Measurements from ENCODE around the gene PLXNB3.
"Not testable (repeated sequence)": the region's sequence is repeated elsewhere in the genome, so short reads cannot be mapped to it uniquely, and the experiment has no call there.

The PLXNB3 gene

DNA sequence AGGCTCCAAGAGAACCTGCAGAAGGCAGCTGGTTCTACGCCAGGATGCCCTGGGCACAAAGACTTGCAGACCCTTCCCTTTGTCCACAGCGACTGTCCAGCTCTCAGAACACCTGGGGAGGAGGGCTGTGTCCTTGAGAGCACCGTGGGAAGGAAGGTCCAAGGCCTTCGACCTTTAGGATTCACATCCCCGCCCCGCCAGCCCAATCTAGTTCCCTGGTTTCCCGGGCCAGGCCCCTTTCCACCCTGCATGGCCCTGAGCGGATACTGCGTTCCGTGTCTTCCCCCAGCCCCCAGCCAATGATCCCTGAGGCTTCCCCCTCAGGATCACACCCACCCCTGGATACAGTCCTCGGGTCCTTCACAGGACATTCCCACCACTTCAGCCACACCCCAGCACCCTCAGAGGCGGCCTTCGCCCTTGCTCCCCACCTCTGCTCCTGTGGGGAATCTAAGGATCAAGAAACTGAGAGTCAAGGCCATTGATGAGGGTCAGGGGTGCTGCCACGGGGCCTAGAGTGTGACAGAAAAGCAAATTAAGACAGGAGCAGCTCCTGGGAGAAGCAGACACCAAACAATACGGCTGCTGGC, 30.3 kb upstream of the PLXNB3 start:
- no peak for DNase-seq

DNA sequence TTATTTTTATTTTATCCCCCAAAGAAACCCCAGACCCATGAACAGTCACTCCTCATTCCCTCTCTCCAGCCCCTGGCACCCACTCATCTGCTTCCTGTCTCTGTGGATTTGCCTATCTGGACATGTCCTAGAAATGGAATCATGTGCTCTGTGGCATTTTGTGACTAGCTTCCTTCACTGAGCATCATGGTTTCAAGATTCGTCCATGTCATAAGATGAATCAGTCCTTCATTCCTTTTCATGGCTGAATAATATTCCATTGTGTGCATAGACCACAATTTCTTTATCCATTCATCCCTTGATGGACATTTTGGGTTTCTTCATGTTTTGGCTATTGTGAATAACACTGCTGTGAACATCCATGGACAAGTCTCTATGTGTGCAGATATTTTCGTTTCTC, 29.2 kb upstream of the PLXNB3 start:
- no peak for DNase-seq

DNA sequence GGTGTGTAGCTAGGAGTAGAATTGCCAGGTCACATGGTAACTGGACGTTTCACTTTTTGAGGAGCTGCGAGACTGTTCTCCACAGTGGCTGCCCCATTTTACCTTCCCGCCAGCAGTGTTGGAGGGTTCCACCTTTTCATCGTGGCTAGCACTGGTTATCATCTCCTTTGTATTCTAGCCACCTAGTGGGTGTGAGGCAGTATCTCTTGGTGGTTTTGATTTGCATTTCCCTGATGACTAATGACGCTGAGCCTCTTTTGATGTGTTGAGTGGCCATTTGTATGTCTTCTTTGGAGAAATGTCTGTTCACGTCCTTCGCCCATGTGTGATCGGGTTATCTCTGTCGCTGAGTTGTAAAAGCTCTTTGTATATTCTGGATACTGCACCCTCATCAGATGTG, 28.8 kb upstream of the PLXNB3 start:
- peak; percentile 28 for DNase-seq

DNA sequence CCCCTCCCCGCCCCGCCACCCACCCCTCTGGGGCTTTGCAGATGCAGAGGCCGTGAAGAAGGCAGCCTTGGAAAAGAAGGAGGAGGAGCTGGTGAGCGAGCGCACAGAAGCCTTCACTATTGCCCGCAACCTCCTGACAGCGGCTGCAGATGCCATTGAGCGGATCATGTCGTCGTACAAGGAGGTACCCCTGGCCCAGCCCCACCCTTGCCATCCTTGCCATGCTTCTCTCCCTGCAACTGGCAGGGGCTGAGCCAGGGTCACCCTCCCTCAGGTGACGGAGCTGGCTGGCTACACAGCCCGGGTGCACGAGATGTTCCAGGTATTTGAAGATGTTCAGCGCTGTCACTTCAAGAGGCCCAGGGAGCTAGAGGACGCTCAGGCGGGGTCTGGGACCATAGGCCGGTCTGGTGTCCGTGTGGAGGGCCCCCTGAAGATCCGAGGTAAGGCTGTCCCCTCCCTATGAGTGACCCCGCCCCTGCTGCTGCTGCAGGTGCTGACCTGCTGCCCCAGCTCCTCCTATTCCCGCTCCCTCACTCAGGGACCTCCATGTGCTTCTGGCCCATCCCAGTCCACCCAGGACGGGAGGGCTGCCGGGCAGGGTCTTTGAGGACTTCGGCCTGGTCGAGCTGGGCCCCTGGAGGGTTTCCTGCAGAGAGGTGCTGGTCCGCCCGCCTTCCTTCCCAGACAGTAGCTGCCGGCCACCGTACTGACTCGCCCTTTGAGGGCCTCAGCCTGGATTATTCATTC, 27.8 kb upstream of the PLXNB3 start:
- no peak for DNase-seq

DNA sequence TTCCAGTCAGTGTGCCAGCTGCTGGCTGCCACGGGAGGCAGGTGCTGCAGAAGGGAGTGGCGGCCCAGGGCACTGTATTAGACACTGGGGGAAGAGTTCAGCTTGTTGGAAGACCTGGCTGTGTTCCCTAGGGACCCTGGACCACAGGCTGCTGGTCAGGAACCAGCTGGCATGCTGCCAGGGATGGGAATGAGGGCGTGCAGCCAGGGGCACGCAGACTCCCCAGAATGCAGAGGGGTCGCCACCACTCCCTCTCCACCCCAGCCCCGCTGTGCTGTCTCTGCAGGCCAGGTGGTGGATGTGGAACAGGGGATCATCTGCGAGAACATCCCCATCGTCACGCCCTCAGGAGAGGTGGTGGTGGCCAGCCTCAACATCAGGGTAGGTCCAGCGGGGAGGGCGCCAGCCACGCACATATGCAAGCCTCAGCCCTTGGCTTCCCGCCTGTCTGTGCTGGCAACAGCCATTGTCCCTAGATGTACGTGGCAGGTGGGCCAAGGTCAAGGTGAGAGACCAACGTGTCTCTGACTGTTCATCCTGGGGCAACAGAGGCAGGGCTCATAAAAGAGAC, 27.1 kb upstream of the PLXNB3 start:
- no peak for DNase-seq

DNA sequence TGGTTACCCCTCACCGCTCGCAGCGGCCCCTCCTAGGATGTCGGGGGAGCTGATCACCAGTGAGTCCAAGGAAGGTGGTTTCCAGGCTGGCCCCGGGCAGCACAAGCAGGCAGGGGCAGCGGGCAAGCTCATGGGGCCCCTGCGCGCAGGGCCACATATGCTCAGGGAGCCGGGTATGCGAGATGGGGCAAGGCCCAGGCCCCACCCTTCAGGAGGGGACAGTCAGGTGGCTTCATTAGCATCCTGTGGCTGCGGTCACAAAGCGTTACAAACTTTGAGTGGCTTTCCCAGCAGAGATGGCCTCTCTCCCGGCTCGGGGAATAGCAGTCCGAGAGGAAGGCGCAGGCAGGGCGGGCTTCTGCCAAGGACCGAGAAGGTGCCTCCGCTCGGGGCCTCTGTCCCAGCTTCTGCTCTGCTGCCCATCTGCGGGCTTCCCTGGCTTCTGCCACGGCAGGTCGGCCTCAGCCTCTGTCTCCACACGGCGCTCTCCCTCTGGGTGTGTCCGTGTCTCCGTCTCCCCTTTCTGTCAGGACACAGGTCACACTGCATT, 25.9 kb upstream of the PLXNB3 start:
- no peak for DNase-seq

DNA sequence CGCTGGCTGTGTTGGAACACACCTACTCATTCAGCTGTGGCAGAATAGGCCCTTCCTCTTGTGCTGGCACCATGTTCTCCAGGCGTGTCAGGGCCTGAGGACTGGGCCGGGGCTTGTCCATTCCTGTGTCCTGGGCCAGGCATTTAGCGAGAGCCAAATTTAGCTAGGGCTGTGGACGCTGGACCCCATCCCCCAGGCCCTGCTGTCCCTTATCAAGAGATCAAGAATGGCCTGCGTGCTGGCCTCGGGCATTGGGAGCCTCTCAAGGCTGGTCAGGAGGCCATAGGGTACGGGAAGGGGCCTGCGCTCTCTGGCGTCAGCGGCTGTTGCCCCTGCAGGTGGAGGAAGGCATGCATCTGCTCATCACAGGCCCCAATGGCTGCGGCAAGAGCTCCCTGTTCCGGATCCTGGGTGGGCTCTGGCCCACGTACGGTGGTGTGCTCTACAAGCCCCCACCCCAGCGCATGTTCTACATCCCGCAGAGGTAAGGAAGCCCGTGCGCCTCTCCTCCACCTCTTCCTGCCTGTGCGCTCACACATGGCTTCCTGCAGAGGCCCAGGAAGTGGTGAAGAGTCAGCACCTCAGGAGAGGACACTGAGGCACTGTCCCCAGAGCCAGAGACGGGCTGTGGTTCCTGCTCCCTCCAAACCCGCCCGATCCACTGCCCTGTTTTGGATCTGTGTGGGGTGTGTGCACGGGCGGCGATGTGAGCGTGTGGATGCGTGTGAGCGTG, 24.1 kb upstream of the PLXNB3 start:
- DNase-seq = peak; percentile 34

DNA sequence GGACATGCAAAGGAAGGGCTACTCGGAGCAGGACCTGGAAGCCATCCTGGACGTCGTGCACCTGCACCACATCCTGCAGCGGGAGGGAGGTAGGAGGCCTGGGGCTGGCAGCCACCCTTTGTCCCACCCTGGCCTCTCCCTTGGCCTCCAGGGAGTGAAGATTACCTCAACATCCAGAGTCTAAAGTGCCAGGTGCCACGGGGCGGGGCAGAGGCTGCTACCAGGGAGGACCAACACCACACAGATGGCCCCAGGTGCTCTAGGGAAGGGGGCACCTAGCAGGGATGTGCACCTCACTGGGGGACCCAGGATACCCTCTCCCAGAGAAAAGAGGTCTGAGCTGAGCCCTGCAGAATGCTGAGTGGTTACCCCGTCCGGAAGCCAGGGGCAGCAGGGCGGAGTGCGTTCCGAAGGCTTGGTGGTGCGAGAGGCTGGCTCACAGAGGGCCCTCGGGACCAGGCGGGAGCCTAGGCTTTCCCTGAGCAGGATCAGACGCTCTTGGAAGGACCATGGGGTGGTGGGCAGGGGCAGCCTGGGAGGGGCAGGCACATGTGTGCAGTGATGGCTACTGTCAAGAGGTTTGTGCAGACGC, 23.3 kb upstream of the PLXNB3 start:
- no peak for DNase-seq

DNA sequence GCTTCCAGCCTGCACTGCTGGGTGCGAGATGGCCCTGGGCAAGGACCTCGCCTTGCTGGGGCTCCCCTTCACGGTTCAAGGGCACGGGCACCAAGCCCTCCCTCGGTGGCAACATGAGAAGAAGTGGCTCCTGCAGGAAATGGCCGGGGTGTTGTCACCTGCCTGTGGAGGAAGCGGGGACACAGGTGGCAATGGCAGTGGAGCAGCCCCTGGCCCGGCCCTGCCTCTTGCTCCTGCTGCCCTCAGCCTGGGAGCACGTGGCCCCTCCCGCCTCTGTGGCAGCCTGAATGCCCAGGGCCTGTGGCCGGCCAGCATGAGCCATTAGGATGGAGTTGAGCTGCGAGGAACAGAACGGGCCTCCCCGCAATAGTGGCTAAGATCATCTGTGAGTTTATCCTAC, 22.6 kb upstream of the PLXNB3 start:
- DNase-seq = no peak

DNA sequence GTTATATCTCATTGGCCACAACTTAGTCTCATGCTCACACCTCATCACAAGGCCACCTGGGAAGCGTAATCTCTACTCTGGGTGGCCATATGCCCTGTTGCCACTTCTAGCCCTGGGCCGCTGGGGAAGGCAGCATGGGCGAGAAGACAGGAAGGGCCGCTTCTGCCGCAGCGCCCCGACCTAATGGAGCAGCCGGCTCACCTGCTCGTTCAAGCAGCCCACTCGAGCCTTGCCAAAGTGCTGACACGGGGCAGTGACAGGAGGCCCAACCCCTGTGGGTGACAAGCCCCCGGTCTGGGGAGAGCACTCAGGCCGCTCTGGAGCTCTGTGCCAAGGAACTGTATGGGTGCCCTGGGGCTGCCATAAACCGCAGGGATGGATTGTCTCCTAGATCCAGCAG, 21.9 kb upstream of the PLXNB3 start:
- not testable (repeated sequence) for DNase-seq

DNA sequence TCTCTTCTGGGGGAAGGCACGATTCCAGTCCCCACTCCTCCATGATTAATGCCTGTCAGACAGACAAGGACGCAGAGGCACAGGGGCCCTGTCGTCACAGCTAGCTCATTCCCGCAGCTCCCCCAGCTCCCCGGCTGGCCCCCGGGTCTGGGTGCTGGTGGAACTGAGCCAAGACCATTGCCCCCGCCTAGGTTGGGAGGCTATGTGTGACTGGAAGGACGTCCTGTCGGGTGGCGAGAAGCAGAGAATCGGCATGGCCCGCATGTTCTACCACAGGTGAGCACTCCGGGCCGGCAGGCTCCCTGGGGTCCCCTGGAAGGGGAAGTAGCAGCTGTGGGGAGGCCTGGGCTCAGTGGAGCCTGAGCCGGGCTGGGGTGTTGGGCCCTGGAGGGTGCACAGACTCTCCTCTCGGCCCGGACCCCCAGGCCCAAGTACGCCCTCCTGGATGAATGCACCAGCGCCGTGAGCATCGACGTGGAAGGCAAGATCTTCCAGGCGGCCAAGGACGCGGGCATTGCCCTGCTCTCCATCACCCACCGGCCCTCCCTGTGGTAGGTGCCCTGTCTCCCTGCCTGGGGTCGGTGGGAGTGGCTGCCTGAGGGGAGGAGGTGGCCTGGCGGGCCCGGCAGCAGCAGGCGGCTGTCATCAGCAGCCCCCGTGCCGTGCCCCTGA, 21.1 kb upstream of the PLXNB3 start:
- not testable (repeated sequence) for DNase-seq

DNA sequence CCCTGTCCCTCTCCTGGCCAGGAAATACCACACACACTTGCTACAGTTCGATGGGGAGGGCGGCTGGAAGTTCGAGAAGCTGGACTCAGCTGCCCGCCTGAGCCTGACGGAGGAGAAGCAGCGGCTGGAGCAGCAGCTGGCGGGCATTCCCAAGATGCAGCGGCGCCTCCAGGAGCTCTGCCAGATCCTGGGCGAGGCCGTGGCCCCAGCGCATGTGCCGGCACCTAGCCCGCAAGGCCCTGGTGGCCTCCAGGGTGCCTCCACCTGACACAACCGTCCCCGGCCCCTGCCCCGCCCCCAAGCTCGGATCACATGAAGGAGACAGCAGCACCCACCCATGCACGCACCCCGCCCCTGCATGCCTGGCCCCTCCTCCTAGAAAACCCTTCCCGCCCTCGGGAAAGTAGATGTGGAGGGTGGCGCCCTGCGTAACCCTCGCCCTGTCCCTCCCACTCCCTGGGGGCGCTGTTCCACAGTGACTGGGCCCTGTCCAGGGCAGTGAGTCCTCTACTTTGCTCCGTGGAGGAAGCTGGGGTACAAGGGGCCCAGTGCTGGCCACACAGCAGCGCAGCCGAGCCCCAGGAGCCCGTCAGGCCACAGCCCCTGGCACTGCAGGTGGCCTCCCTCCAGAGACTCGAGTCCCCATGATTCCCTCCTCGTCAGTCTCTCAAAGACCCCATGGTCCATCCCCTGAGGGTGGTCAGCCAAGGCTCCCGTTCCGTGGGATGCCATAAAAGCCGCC, 20.4 kb upstream of the PLXNB3 start:
- DNase-seq = not testable (repeated sequence)

DNA sequence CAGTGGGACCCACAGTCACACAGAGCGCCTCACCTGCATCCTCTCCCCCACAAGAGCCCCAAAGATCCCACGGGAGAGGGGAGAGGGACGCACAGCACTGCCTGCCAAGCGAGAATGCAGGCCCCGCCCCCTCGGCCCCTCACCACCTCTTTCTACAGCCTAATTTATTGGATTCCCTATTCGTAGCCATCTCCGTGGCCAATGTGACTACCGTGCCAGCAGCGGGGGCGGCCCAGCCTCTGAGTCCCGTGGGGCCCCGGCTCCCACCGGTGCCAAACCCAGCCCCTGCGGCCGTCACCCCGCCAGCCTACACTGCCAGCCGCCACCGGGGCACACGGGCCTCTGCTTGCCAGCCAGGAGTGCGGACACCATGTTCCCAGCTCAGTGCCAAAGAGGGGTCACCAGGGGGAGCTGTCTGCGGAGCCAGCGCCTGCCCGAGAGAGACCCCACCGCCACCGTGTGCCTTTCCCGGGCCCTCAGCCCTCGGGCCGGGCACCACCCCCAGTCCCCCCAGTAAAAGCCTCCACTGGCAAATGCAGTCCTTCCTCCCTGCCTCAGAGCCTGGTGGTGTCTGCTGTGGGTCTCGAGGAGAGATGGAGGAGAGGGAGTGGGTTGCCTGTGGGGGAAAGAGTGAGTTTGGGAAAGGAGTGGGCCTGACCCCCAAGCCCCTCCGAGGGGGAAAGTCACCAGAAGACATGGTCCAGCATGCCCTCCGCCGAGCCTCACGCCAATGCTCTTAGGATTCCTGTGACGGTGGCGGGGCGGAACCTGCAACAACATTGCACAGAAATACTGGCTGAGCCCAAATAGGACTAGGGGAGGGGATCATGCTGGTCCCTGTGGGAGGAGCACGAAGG, 19.6 kb upstream of the PLXNB3 start:
- no peak for DNase-seq

DNA sequence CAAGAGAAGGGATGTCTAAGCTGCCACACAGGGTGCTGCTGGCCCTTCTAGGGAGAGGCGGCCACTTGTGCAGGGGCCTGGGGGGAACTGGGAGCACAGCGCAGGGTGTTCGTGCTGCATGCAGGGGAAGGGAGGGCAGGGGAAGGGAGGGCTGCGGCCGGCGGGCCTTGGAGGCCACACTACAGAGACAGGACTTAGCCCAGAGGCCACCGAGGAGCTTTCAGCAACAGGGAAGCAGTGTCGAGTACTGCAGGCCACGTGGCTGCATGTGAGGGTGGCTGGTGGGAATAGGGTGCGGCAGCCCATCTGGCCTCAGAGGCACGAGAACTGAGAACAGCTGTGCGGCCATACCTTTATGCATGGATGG, 19.0 kb upstream of the PLXNB3 start:
- not testable (repeated sequence) for DNase-seq

DNA sequence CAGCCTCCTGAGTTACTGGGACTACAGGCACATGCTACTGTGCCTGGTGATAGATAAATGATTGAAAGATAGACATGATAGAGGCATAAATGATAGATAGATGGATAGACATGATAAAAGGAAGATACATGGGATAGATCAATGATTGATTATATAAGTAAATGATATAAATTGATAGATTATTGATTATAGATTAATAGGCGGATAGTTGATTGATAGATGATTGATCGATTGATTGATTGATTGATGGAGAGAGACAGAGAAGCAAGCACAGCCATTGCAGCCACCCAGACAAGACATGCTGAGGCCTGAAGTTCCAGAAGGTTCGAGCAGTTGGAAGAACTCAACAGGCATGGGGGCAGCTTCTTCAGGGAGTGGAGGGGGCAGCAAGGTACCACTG, 17.7 kb upstream of the PLXNB3 start:
- DNase-seq = no peak

DNA sequence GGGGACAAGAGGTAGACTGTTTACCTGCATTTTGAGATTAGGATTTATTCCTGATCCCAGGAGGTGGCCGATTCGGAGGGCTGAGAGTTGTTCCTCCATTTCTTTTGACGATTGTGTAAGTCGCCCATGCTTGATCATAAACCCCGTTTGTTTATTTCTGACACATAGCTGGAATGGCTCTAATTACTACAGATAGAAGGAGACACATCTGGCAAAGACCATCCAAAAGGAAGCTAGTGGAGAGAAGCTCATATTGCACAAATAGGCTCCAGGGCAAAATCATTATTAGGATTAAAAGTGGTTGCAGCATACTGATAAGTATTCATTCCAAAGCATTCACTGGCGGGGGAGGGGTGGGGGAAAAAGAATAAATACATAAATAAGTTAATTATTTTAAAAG, 17.1 kb upstream of the PLXNB3 start:
- DNase-seq = not testable (repeated sequence)

DNA sequence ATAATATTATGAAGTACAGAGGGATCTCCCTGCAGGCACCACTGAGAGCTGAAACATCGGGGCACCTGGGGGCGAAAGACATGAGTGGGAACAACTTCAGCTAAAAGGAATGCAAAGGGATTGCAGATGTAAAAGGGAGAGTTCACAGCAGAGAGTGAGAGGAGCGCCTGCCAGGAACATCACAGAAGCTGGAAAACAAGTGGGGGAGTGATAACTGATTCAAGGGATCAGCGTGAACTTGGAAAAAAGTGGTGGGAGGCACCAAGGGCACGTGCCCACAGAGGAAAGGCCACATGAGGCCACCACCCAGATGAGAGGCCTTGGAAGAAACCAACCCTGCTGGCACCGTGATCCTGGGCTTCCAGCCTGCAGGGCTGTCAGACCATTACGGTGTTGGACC, 15.0 kb upstream of the PLXNB3 start:
- not testable (repeated sequence) for DNase-seq

DNA sequence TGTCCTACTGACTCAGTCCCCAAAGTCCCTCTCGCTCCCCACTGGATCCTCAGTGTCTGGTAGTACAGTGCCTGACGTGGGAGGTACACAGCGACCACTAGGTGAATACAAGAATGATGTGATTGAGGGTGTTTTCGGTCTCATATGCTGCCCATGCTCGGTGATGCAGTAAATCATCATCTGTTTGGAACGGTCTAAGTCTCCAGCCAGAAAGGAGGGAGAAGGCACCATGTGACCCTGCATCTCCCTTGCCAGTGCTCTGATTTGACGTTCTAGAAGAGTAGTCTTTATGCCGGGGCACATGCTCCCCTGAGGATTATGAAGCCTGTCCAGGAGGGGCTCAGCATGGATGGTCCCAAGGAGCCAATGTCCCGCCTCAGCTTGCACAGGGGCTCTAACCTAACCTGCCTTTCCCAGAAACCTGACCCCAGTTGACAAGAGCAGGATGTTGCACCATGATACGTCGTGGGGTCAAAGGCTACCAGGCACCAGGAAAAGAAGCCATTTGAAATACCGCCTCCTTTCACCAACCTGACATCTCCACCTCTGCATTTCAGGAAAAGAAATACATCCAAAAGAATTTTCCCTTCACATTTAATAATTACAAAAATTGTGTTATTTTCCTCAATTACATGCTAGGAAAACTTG, 13.8 kb upstream of the PLXNB3 start:
- no peak for DNase-seq

DNA sequence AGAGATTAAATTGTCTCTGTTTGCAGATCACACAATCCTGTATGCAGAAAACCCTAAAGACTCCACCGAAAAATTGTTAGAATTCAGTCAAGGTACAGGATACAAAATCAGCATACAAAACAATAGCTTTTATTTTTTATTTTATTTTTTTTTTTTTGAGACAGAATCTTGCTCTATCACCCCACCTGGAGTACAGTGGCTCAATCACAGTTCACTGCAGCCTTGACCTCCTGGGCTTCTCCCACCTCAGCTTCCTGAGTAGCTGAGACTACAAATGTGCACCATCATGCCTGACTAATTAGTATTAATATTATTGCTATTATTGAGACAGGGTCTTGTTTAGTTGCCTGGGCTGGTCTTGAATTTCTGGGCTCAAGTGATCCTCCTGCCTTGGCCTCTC, 8.9 kb upstream of the PLXNB3 start:
- no peak for DNase-seq

DNA sequence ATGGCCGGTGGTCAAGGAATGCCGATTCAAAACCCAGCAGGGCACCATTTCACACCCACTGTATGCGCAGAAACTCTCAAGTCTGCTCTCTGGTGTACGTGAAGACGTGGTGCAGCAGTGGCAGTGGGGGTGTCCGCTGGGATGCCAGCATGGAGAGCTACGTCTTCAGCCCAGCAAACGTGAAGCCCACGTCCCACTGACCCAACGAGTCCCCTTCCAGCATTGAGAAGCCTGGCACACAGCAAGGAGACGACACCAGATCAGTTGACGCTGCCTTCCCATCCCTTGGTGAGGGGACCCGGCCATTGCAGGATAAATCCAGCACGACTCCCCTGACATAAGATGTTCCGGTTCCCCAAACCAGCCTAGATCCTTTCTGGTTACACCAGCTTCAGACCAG, 2.2 kb upstream of the PLXNB3 start:
- no peak for DNase-seq
